Loucy (cell line): ENCODE data around the gene FAM240A.

ENCODE experiments used
- H2AFZ ChIP-seq: fragments of 200-600 bp; sonication (generic); 2 replicates; pipeline ENCODE4 v1.6.0; 2016; ENCODE audit warnings: antibody characterized with exemption, mild to moderate bottlenecking, low read length, moderate library complexity
- H3F3A ChIP-seq: fragments of 200-600 bp; 2 replicates; pipeline ENCODE4 v1.6.0; 2016; ENCODE audit warnings: antibody characterized with exemption, low read depth, mild to moderate bottlenecking
- H3K27me3 ChIP-seq: fragments of 200-600 bp; sonication (generic); 2 replicates; pipeline ENCODE4 v1.6.1; 2014; ENCODE audit warnings: low read length, mild to moderate bottlenecking; ENCODE audit not compliant: insufficient read depth, poor library complexity, severe bottlenecking
- H3K36me3 ChIP-seq: fragments of 200-600 bp; sonication (generic); 2 replicates; pipeline ENCODE4 v1.6.1; 2016; ENCODE audit warnings: low read length; ENCODE audit not compliant: insufficient read depth
- H3K4me1 ChIP-seq: fragments of 200-600 bp; sonication (generic); 2 replicates; pipeline ENCODE4 v1.5.1; 2014; ENCODE audit warnings: low read length, mild to moderate bottlenecking; ENCODE audit not compliant: insufficient read depth, poor library complexity, severe bottlenecking
- H3K4me2 ChIP-seq: fragments of 200-600 bp; sonication (generic); 2 replicates; pipeline ENCODE4 v1.6.0; 2014; ENCODE audit warnings: antibody characterized with exemption, low read length, low read depth, mild to moderate bottlenecking; ENCODE audit not compliant: poor library complexity, severe bottlenecking
- H3K4me3 ChIP-seq: fragments of 200-600 bp; sonication (generic); 2 replicates; pipeline ENCODE4 v1.5.1; 2014; ENCODE audit warnings: low read length, mild to moderate bottlenecking, mixed read lengths; ENCODE audit not compliant: poor library complexity, severe bottlenecking
- H3K79me2 ChIP-seq: fragments of 200-600 bp; sonication (generic); 2 replicates; pipeline ENCODE4 v1.6.1; 2014; ENCODE audit warnings: low read length; ENCODE audit not compliant: insufficient read depth
- H3K9ac ChIP-seq: fragments of 200-600 bp; sonication (generic); 2 replicates; pipeline ENCODE4 v1.6.0; 2014; ENCODE audit warnings: mild to moderate bottlenecking, low read depth, low read length, moderate library complexity; ENCODE audit not compliant: poor library complexity, severe bottlenecking
- H3K9me2 ChIP-seq: fragments of 200-600 bp; sonication (generic); replicated peaks from 2 replicates; pipeline ENCODE4 v1.6.1; 2016; ENCODE audit warnings: low read depth, low read length, mixed read lengths
- H3K9me3 ChIP-seq: fragments of 200-600 bp; sonication (generic); 2 replicates; pipeline ENCODE4 v1.6.1; 2014; ENCODE audit warnings: mild to moderate bottlenecking, antibody characterized with exemption, low read length, low read depth; ENCODE audit not compliant: insufficient read depth
- H4K20me1 ChIP-seq: fragments of 200-600 bp; sonication (generic); 2 replicates; pipeline ENCODE4 v1.6.0; 2014; ENCODE audit warnings: antibody characterized with exemption, low read length, mild to moderate bottlenecking; ENCODE audit not compliant: insufficient read depth, poor library complexity, severe bottlenecking
- CTCF ChIP-seq: fragments of 200-600 bp; sonication (generic); conservative IDR thresholded peaks from 2 replicates; pipeline ENCODE4 v1.5.1; 2014; ENCODE audit warnings: mild to moderate bottlenecking, antibody characterized with exemption, low read length
- EZH2phosphoT487 ChIP-seq: fragments of 200-600 bp; IDR thresholded peaks from 2 replicates; pipeline ENCODE4 v1.6.1; 2018; ENCODE audit warnings: antibody characterized with exemption, mild to moderate bottlenecking, moderate library complexity, borderline replicate concordance

FAM240A gene

DNA sequence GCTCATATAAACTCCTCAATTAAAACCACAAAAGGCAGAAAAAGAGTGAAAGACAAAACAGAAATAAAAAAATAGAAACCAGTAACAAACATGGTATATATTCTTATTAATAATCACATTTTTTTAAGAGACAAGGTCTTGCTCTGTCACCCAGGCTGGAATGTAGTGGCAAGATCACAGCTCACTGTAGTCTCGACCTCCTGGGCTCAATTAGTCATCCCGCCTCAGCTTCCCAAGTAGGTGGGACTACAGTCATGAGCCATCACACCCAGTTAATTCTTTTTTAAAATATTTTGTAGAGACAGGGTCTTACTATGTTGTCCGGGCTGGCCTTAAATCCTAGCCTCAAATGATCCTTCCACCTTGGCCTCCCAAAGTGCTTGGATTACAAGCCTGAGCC lies 37.1 kb downstream of the FAM240A start:
- TF ChIP-seq EZH2phosphoT487 (no peak), CTCF (no peak)

GRCh38 chr3:46651084-46651483 lies 38.8 kb downstream of the FAM240A start:
- no peak overlapping the region for H3K4me2 ChIP-seq
- no peak overlapping the region for H3K4me3 ChIP-seq
- TF ChIP-seq EZH2phosphoT487 (no peak), CTCF (no peak)

More for the DNA sequence above, 37.1 kb downstream of the FAM240A start:
- Histone ChIP-seq H3K9me3 (peaks cover 11% of the 10 kb centered on the region; the same call in 1 of the 2 replicates), H3K9me2 (no peaks in the 10 kb centered on the region), H3K79me2 (no peaks in the 10 kb centered on the region), H3K36me3 (no peaks in the 10 kb centered on the region), H2AFZ (no peak overlapping the region), H4K20me1 (no peaks in the 10 kb centered on the region), H3K27me3 (no peaks in the 10 kb centered on the region), H3K4me3 (no peak overlapping the region), H3F3A (no peaks in the 10 kb centered on the region), H3K9ac (no peak overlapping the region), H3K4me2 (no peak overlapping the region), H3K4me1 (no peaks in the 10 kb centered on the region)

GRCh38 chr3:46655271-46655670 lies 42.9 kb downstream of the FAM240A start:
- Histone ChIP-seq H3K79me2 (no peaks in the 10 kb centered on the region), H4K20me1 (no peaks in the 10 kb centered on the region), H3K36me3 (no peaks in the 10 kb centered on the region), H3K4me1 (peaks cover 4% of the 10 kb centered on the region), H3K9ac (no peak overlapping the region), H3K9me2 (no peaks in the 10 kb centered on the region), H3K4me2 (no peak overlapping the region), H2AFZ (no peak overlapping the region), H3K4me3 (no peak overlapping the region), H3K27me3 (no peaks in the 10 kb centered on the region), H3K9me3 (peaks cover 11% of the 10 kb centered on the region; the same call in 1 of the 2 replicates), H3F3A (no peaks in the 10 kb centered on the region)
- TF ChIP-seq EZH2phosphoT487: no peak
- TF ChIP-seq CTCF: no peak

More at GRCh38 chr3:46651084-46651483, 38.8 kb downstream of the FAM240A start:
- no peaks in the 10 kb centered on the region for H3K9me2 ChIP-seq
- H3K79me2 ChIP-seq: no peaks in the 10 kb centered on the region
- H3F3A ChIP-seq: no peaks in the 10 kb centered on the region
- no peaks in the 10 kb centered on the region for H4K20me1 ChIP-seq
- no peaks in the 10 kb centered on the region for H3K27me3 ChIP-seq
- no peak overlapping the region for H3K9ac ChIP-seq
- peaks cover 11% of the 10 kb centered on the region; the same call in 1 of the 2 replicates for H3K9me3 ChIP-seq
- H3K36me3 ChIP-seq: no peaks in the 10 kb centered on the region
- no peaks in the 10 kb centered on the region for H3K4me1 ChIP-seq
- H2AFZ ChIP-seq: no peak overlapping the region
